Body of pancreas (tissue), 4 donors: ENCODE results near the gene SYT14. TPM values are rescaled to one million over a fixed set of nuclear protein-coding genes. Genes with fewer than 3 reads are reported as not detected.
"Not testable (repeated sequence)": the region's sequence is repeated elsewhere in the genome, so short reads cannot be mapped to it uniquely, and the experiment has no call there.

ENCODE experiments used
- ATAC-seq: fragments of 150-250 bp; one replicate; pipeline ENCODE4 v1.9.1; 2016
- DNase-seq, 4 donors: peaks; one replicate each; pipeline ENCODE4 v3.0.0-alpha.2; 2019
- H3K27ac ChIP-seq, 4 donors: fragments of 200-600 bp; sonication (generic); 1 replicate in 3 of 4; 2 replicates in 1 of 4; pipeline versions ENCODE4 v1.5.1 to v1.6.1; 2016 to 2019; ENCODE audit warnings: mild to moderate bottlenecking in 1 of 4, mixed read lengths in 1 of 4, moderate library complexity in 1 of 4
- H3K27me3 ChIP-seq, 2 donors: fragments of 200-600 bp; sonication (generic); one replicate each; pipeline ENCODE4 v1.6.0; 2016; ENCODE audit warnings: mild to moderate bottlenecking in 1 of 2
- H3K36me3 ChIP-seq, 2 donors: fragments of 200-600 bp; sonication (generic); replicated peaks in 1 of 2; 2 replicates each; pipeline ENCODE4 v1.5.1; 2016; ENCODE audit warnings: low read depth in 2 of 2; ENCODE audit not compliant: insufficient read depth in 1 of 2
- H3K4me1 ChIP-seq: fragments of 200-600 bp; sonication (generic); one replicate; pipeline ENCODE4 v1.6.0; 2016
- H3K4me3 ChIP-seq, 2 donors: fragments of 200-600 bp; sonication (generic); 1 replicate in 1 of 2; 2 replicates in 1 of 2; pipeline ENCODE4 v1.5.1; 2016 to 2019
- H3K9me3 ChIP-seq, 3 donors: fragments of 200-600 bp; sonication (generic); 1 replicate in 2 of 3; 2 replicates in 1 of 3; pipeline ENCODE4 v1.5.1; 2016
- CTCF ChIP-seq, 7 experiments: fragments of 450-650 bp in 4 of 7; fragments of 200-600 bp in 3 of 7; sonication (generic) in 3 of 7; IDR thresholded peaks; one replicate each; pipeline ENCODE4 v1.5.1; 2016 to 2019; ENCODE audit warnings: antibody characterized with exemption in 7 of 7
- POLR2A ChIP-seq, 3 donors: fragments of 450-650 bp; IDR thresholded peaks; one replicate each; pipeline ENCODE4 v1.6.1; 2016; ENCODE audit warnings: antibody characterized with exemption in 3 of 3, mild to moderate bottlenecking in 2 of 3
- WGBS, 2 donors: methylation state at CpG; one replicate each; pipeline ENCODE4 v1.1.5; 2017; 5-methylcytosine and 5-hydroxymethylcytosine counted together
- intact Hi-C: fragments of 100-400 bp; cut with DNase I; formaldehyde crosslinking; loops from one replicate; pipeline ENCODE4 v1.15.1; 2023
- total RNA-seq, 2 donors: library from RNA; depleted of rRNA; stranded (reverse); fragments of >200 nt; gene quantifications; one replicate each; pipeline ENCODE4 v1.1.0, GENCODE V29; 2016

The SYT14 gene
- total RNA-seq, 2 donors from 2014 or later, result 0.78 TPM; not detected in 1

GRCh38 chr1:210027994-210028393, 90.0 kb downstream of the SYT14 start:
- no peak overlapping the region for H3K4me3 ChIP-seq
- intact Hi-C loops, result no loop called here
- DNase-seq (no peak), ATAC-seq (no peak)
- TF ChIP-seq POLR2A (IDR thresholded peaks at IDR 0.05) (no peak), CTCF (IDR thresholded peaks at IDR 0.05) (no peak)
- no peak overlapping the region for H3K27ac ChIP-seq
- no peaks in the 10 kb centered on the region for H3K4me1 ChIP-seq
- H3K9me3 ChIP-seq, result peaks cover 0 to 4% (median 0%) of the 10 kb centered on the region in 3 donors
- H3K36me3 ChIP-seq, result no peaks in the 10 kb centered on the region
- 85 to 90% methylated on average over 1 of the region's 1 CpG for WGBS, 2 donors
- no peaks in the 10 kb centered on the region for H3K27me3 ChIP-seq

GRCh38 chr1:210031473-210031872, 93.5 kb downstream of the SYT14 start:
- H3K36me3 ChIP-seq, result no peaks in the 10 kb centered on the region
- DNase-seq (no peak), ATAC-seq (no peak)
- no peak overlapping the region for H3K27ac ChIP-seq
- WGBS, 2 donors, result 40 to 44% methylated on average over 1 of the region's 1 CpG
- intact Hi-C loops, result no loop called here
- no peak for TF ChIP-seq POLR2A (IDR thresholded peaks at IDR 0.05)
- TF ChIP-seq CTCF (IDR thresholded peaks at IDR 0.05), result no peak
- H3K4me3 ChIP-seq, result no peak overlapping the region
- H3K9me3 ChIP-seq, result peaks cover 0 to 4% (median 0%) of the 10 kb centered on the region in 3 donors
- H3K4me1 ChIP-seq, result no peaks in the 10 kb centered on the region
- H3K27me3 ChIP-seq, result no peaks in the 10 kb centered on the region

GRCh38 chr1:210043058-210043457, 105.0 kb downstream of the SYT14 start:
- Histone ChIP-seq H3K4me1 (no peaks in the 10 kb centered on the region), H3K27ac (no peak overlapping the region), H3K9me3 (no peaks in the 10 kb centered on the region), H3K27me3 (no peaks in the 10 kb centered on the region), H3K36me3 (no peaks in the 10 kb centered on the region), H3K4me3 (no peak overlapping the region)
- TF ChIP-seq POLR2A (IDR thresholded peaks at IDR 0.05) (no peak), CTCF (IDR thresholded peaks at IDR 0.05) (no peak)
- ATAC-seq (no peak), DNase-seq (no peak)
- intact Hi-C loops, result no loop called here

- H3K27me3 ChIP-seq, result no peaks in the 10 kb centered on the region
- H3K27ac ChIP-seq, result no peak overlapping the region
- H3K4me1 ChIP-seq, result no peaks in the 10 kb centered on the region
- H3K36me3 ChIP-seq, result no peaks in the 10 kb centered on the region
- TF ChIP-seq POLR2A (IDR thresholded peaks at IDR 0.05) (no peak), CTCF (IDR thresholded peaks at IDR 0.05) (no peak)
- WGBS, 2 donors, result 63 to 73% methylated on average over 7 of the region's 7 CpGs
- intact Hi-C loops, result no loop called here
- no peak overlapping the region for H3K4me3 ChIP-seq
- H3K9me3 ChIP-seq, result no peaks in the 10 kb centered on the region
- DNase-seq (no peak), ATAC-seq (no peak)
Measured at GRCh38 chr1:210049616-210050015, 111.6 kb downstream of the SYT14 start.

- intact Hi-C loops, result not testable (repeated sequence)
- WGBS, 2 donors, result 41 to 58% methylated on average over 4 of the region's 4 CpGs
Measured at GRCh38 chr1:210050491-210050890, 112.5 kb downstream of the SYT14 start.

More at GRCh38 chr1:210050491-210050890, 112.5 kb downstream of the SYT14 start:
- not testable (repeated sequence) for H3K27me3 ChIP-seq, H3K36me3 ChIP-seq, H3K9me3 ChIP-seq, DNase-seq, H3K4me1 ChIP-seq, H3K27ac ChIP-seq, H3K4me3 ChIP-seq, ATAC-seq
